Osteoblast (primary cell): ENCODE measurements around the gene ADCY9. TPM values are rescaled to one million over a fixed set of nuclear protein-coding genes. Genes with fewer than 3 reads are reported as not detected.

Experiments used
- DNase-seq: peaks from one replicate; pipeline ENCODE4 v3.0.0; 2011; ENCODE audit warnings: low spot score, mixed read lengths; ENCODE audit not compliant: insufficient read length; ENCODE audit errors: missing footprints
- H2AFZ ChIP-seq: 2 replicates; pipeline ENCODE4 v1.6.0; 2011; ENCODE audit warnings: mild to moderate bottlenecking, low read length
- H3K27ac ChIP-seq: 2 replicates; pipeline ENCODE4 v1.5.1; 2011; ENCODE audit warnings: mild to moderate bottlenecking, low read depth, low read length, moderate library complexity
- H3K27me3 ChIP-seq: 2 replicates; pipeline ENCODE4 v1.6.0; 2012; ENCODE audit warnings: mild to moderate bottlenecking, control low read depth, inconsistent platforms, low read length, moderate library complexity; ENCODE audit not compliant: insufficient read depth
- H3K36me3 ChIP-seq: 2 replicates; pipeline ENCODE4 v1.5.1; 2011; ENCODE audit warnings: mild to moderate bottlenecking, low read length, control low read depth, moderate library complexity; ENCODE audit not compliant: insufficient read depth
- H3K4me1 ChIP-seq: 2 replicates; pipeline ENCODE4 v1.5.1; 2011; ENCODE audit warnings: mild to moderate bottlenecking, low read length, control low read depth, moderate library complexity; ENCODE audit not compliant: insufficient read depth
- H3K4me2 ChIP-seq: 2 replicates; pipeline ENCODE4 v1.6.0; 2011; ENCODE audit warnings: mild to moderate bottlenecking, low read length; ENCODE audit not compliant: insufficient read depth
- H3K4me3 ChIP-seq: fragments of 200-600 bp; sonication (generic); 3 replicates; pipeline ENCODE4 v1.5.1; 2012; ENCODE audit warnings: mild to moderate bottlenecking, low read length, inconsistent platforms; ENCODE audit not compliant: insufficient read depth
- H3K79me2 ChIP-seq: 2 replicates; pipeline ENCODE4 v1.6.0; 2012; ENCODE audit warnings: mild to moderate bottlenecking, low read length, control low read depth, inconsistent platforms; ENCODE audit not compliant: insufficient read depth
- H3K9me3 ChIP-seq: 2 replicates; pipeline ENCODE4 v1.5.1; 2011; ENCODE audit warnings: low read depth, low read length, control low read depth
- H4K20me1 ChIP-seq: 2 replicates; pipeline ENCODE4 v1.6.0; 2012; ENCODE audit warnings: mild to moderate bottlenecking, low read length, control low read depth; ENCODE audit not compliant: insufficient read depth
- total RNA-seq: library from RNA; depleted of rRNA; stranded (reverse); fragments of >200 nt; gene quantifications from 2 replicates; pipeline ENCODE4 v1.2.3, GENCODE V29; 2012
- TF ChIP-seq, protein P1 (sequence below): IDR thresholded peaks from 2 replicates; pipeline ENCODE4 v1.5.1; 2011; ENCODE audit warnings: mild to moderate bottlenecking, low read depth, low read length, moderate library complexity; ENCODE audit errors: extremely low read depth

Gene ADCY9
- total RNA-seq, 1 donor, result 29.3 TPM

DNA sequence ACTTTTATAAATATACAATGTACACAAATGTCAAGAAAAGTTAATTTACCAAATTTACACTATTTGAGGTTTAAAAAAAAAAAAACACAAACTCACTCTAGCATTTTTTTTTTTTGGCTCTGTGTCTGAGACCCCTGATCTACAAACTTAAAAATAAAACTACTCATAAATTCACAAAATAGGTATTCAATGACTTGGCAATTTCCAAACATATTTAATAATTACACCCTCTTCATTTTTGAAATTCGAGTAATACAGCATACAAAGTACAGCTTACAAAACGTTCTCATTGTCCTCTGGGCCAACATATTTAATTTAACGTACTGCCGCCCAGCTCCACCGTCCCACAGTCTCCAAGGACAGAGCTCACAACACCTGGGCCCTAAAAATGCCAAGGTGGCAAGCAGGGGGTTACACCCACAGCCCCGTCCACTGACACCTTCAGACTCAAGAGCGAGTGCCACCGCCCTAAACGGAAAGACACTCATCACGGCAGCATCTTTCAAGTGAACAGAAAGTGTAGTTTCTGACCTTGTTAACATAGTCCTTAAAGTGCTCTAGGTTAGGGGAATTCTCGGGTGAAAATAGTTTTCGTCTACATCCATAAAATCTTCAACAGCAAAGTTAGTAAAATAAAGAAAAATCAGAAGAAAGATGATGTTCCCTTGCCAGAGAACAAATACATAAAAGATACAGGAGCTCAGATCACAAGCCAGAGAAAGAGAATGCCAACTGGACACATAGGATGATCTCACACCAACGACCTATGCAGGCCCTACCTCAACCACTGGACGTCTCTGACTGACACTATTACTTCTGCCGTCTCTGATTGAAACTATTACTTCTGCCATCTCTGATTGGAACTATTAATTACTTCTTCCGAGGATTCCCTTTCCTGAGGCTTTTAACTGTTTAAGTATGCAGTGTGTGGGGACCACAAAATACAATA lies 4.2 kb downstream of the ADCY9 start:
- peaks cover 16% of the 10 kb centered on the region for H3K36me3 ChIP-seq
- peaks cover 18% of the 10 kb centered on the region for H4K20me1 ChIP-seq
- peak overlapping the region; percentile 73 for H3K4me3 ChIP-seq
- H3K4me2 ChIP-seq, result peak overlapping the region; percentile 90
- peak; percentile 86 for DNase-seq
- H3K27me3 ChIP-seq, result no peaks in the 10 kb centered on the region
- H3K79me2 ChIP-seq, result peaks cover 55% of the 10 kb centered on the region
- no peaks in the 10 kb centered on the region for H3K9me3 ChIP-seq
- H3K27ac ChIP-seq, result peak overlapping the region; percentile 63
- H2AFZ ChIP-seq, result peak overlapping the region; percentile 67
- peaks cover 32% of the 10 kb centered on the region for H3K4me1 ChIP-seq
- TF ChIP-seq, protein P1, sequence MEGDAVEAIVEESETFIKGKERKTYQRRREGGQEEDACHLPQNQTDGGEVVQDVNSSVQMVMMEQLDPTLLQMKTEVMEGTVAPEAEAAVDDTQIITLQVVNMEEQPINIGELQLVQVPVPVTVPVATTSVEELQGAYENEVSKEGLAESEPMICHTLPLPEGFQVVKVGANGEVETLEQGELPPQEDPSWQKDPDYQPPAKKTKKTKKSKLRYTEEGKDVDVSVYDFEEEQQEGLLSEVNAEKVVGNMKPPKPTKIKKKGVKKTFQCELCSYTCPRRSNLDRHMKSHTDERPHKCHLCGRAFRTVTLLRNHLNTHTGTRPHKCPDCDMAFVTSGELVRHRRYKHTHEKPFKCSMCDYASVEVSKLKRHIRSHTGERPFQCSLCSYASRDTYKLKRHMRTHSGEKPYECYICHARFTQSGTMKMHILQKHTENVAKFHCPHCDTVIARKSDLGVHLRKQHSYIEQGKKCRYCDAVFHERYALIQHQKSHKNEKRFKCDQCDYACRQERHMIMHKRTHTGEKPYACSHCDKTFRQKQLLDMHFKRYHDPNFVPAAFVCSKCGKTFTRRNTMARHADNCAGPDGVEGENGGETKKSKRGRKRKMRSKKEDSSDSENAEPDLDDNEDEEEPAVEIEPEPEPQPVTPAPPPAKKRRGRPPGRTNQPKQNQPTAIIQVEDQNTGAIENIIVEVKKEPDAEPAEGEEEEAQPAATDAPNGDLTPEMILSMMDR, result no peak

DNA sequence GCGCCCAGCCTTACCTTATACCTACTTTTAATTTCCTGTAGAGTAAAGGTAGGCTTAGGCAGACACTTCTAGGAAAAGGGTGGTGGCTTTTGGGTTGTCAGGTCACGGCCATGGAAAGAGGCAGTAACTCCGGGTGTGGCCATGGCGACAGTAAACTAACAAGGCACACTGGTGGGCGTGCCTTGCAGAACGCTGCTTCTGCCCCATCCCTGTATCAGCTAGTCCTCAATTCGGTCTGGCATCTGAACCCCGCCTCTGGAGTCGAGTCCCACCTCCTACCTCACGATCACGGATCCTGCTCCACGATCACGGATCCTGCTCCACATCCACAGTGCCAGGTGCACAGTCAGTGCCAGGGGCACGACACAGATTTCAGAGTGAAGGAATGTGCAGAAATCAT lies 5.6 kb downstream of the ADCY9 start:
- H3K4me1 ChIP-seq, result peaks cover 28% of the 10 kb centered on the region
- H3K9me3 ChIP-seq, result no peaks in the 10 kb centered on the region
- H2AFZ ChIP-seq, result no peak overlapping the region
- no peak for DNase-seq
- peaks cover 16% of the 10 kb centered on the region for H3K36me3 ChIP-seq
- H3K4me3 ChIP-seq, result no peak overlapping the region
- H3K79me2 ChIP-seq, result peaks cover 61% of the 10 kb centered on the region
- no peak overlapping the region for H3K27ac ChIP-seq
- no peaks in the 10 kb centered on the region for H3K27me3 ChIP-seq
- TF ChIP-seq, protein P1, result no peak
- H4K20me1 ChIP-seq, result peaks cover 18% of the 10 kb centered on the region
- H3K4me2 ChIP-seq, result no peak overlapping the region

DNA sequence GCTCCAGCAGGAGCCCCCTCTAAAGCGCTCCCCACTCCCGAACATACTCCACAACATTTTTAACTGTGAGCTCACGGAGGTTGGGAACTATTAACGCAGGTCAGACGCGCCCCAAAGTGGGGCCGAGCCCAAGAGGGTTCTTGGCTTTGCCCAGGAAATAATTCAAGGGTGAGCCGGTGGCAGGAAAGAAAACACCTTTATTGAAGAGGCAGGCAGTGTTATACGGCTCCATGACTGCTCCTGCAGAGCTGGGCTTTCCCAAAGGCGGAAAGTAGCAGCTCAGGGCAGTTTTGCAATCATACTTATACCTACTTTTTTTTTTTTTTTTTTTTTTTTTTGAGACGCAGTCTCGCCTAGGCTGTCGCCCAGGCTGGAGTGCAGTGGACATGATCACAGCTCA lies 6.2 kb downstream of the ADCY9 start:
- TF ChIP-seq, protein P1, result no peak
- DNase-seq, result no peak
- H2AFZ ChIP-seq, result no peak overlapping the region
- no peak overlapping the region for H3K27ac ChIP-seq
- H3K79me2 ChIP-seq, result peaks cover 58% of the 10 kb centered on the region
- peaks cover 18% of the 10 kb centered on the region for H4K20me1 ChIP-seq
- no peak overlapping the region for H3K4me2 ChIP-seq
- peaks cover 16% of the 10 kb centered on the region for H3K36me3 ChIP-seq
- no peaks in the 10 kb centered on the region for H3K9me3 ChIP-seq
- peaks cover 28% of the 10 kb centered on the region for H3K4me1 ChIP-seq
- H3K4me3 ChIP-seq, result no peak overlapping the region
- no peaks in the 10 kb centered on the region for H3K27me3 ChIP-seq

DNA sequence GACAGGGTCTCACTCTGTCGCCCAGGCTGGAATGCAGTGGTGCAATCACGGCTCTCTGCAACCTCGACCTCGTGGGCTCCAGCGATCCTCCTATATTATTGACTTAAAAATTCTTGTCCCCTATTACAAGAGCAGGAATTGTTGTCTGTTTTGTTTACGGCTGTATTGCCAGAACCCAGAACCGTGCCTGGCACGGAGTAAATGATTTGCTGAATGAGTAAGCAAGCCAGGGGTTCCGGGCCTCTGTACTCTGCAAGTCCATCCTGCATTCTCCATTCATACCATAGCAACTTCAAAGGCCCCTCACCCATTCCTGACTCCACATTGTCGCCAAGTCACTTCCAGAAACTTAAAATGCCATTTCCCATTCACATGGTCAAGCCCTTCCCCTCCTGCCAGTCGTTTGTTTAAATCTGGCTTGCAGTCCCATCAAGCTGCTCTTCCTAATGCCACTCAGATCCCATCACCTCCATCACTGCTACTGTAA lies 6.9 kb downstream of the ADCY9 start:
- Histone ChIP-seq H3K9me3 (no peaks in the 10 kb centered on the region), H3K4me2 (no peak overlapping the region), H3K27ac (no peak overlapping the region), H3K27me3 (no peaks in the 10 kb centered on the region), H3K79me2 (peaks cover 50% of the 10 kb centered on the region), H4K20me1 (peaks cover 11% of the 10 kb centered on the region), H3K4me1 (peaks cover 24% of the 10 kb centered on the region), H3K4me3 (no peak overlapping the region), H2AFZ (no peak overlapping the region), H3K36me3 (peaks cover 10% of the 10 kb centered on the region)
- TF ChIP-seq, protein P1, result no peak
- no peak for DNase-seq
